Measurements from ENCODE around the gene TBX3.
A peak's percentile ranks its signal among the peaks of the same experiment; 100 is the strongest.

The TBX3 gene

DNA sequence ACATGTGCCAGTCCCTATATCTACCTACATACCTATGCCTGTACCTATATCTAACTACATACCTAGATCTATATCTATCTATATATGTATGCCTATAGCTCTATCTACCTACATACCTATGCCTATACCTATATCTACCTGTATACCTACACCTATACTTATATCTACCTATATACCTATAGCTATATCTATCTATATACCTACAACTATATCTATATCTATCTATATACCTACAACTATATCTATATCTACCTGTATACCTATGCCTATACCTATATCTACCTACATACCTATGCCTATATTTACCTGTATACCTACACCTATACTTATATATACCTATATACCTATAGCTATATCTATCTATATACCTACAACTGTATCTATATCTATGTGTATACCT lies 56.6 kb downstream of the TBX3 start:
- no peak for ATAC-seq
- no peak for TF ChIP-seq ISL1 (CRISPR knock-in tag; IDR thresholded peaks at IDR 0.05)
- TF ChIP-seq GLIS3 (CRISPR knock-in tag; IDR thresholded peaks at IDR 0.05) = no peak
- TF ChIP-seq ZFP30 (CRISPR knock-in tag; IDR thresholded peaks at IDR 0.05) = no peak

DNA sequence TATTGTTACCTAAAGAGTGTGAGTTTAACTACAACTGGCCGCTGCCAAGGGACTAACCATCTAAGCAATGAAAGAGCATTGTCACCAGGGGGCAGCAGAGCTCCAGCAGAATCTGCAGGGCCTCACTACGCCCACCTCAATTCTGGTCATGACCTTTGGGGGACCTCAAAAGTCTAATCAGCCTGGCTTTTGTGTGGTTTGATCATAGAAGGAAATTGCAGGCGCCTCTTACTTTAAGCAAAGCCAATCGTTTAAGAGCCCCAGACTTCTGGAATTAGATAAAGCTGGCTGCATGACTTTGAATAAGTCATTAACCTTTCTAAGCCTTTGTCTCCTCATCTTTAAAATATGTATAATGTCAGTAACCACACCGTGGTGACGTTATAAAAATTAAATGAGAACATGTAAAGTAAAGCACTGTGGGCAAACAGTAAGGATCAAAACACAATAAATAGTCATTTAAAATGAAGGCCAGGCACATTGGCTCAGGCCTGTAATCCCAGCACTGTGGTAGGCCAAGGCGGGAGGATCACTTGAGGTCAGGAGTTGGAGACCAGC lies 58.6 kb downstream of the TBX3 start:
- TF ChIP-seq ZFP30 (CRISPR knock-in tag; IDR thresholded peaks at IDR 0.05) (no peak), ZNF8 (CRISPR knock-in tag; IDR thresholded peaks at IDR 0.05) (no peak), TSHZ2 (CRISPR knock-in tag; IDR thresholded peaks at IDR 0.05) (no peak), RARB (CRISPR knock-in tag; IDR thresholded peaks at IDR 0.05) (no peak), PPARA (CRISPR knock-in tag; IDR thresholded peaks at IDR 0.05; ENCODE audit: borderline replicate concordance) (no peak), ZC3H10 (CRISPR knock-in tag; IDR thresholded peaks at IDR 0.05) (no peak), ZFP3 (CRISPR knock-in tag; IDR thresholded peaks at IDR 0.05) (no peak), TOX (CRISPR knock-in tag; IDR thresholded peaks at IDR 0.05; ENCODE audit: borderline replicate concordance) (no peak), BACH2 (CRISPR knock-in tag; IDR thresholded peaks at IDR 0.05; ENCODE audit: borderline replicate concordance) (no peak)
- TF ChIP-seq, protein P1, sequence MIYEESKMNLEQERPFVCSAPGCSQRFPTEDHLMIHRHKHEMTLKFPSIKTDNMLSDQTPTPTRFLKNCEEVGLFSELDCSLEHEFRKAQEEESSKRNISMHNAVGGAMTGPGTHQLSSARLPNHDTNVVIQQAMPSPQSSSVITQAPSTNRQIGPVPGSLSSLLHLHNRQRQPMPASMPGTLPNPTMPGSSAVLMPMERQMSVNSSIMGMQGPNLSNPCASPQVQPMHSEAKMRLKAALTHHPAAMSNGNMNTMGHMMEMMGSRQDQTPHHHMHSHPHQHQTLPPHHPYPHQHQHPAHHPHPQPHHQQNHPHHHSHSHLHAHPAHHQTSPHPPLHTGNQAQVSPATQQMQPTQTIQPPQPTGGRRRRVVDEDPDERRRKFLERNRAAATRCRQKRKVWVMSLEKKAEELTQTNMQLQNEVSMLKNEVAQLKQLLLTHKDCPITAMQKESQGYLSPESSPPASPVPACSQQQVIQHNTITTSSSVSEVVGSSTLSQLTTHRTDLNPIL (CRISPR knock-in tag; IDR thresholded peaks at IDR 0.05; ENCODE audit: low read depth) = no peak
- ATAC-seq = peak; percentile 94

- ATAC-seq = no peak
Measured at GRCh38 chr12:114623737-114624136, 60.2 kb downstream of the TBX3 start.

More at GRCh38 chr12:114623737-114624136, 60.2 kb downstream of the TBX3 start:
- no peak for TF ChIP-seq TCF4 (CRISPR knock-in tag; IDR thresholded peaks at IDR 0.05; ENCODE audit: borderline replicate concordance)
- no peak for TF ChIP-seq SNAI2 (CRISPR knock-in tag; IDR thresholded peaks at IDR 0.05)
- TF ChIP-seq, protein P1 (CRISPR knock-in tag; IDR thresholded peaks at IDR 0.05; ENCODE audit: low read depth) = no peak
- TF ChIP-seq TSHZ2 (CRISPR knock-in tag; IDR thresholded peaks at IDR 0.05) = no peak
- no peak for TF ChIP-seq ARNTL (CRISPR knock-in tag; IDR thresholded peaks at IDR 0.05; ENCODE audit: borderline replicate concordance, low read depth)
- TF ChIP-seq GLIS3 (CRISPR knock-in tag; IDR thresholded peaks at IDR 0.05) = no peak
- no peak for TF ChIP-seq CSRNP3 (CRISPR knock-in tag; IDR thresholded peaks at IDR 0.05)
